Stimulated activated CD8-positive, alpha-beta memory T cell treated with anti-CD3 and anti-CD28 coated beads, Interleukin-7, amount 100 ng/mL, for 48 hours (primary cell): ENCODE results near the gene RIGI.
"Not testable (repeated sequence)": the region's sequence is repeated elsewhere in the genome, so short reads cannot be mapped to it uniquely, and the experiment has no call there.

Experiments
- DNase-seq, 2 donors: peaks; one replicate each; pipeline ENCODE4 v3.0.0-alpha.2; 2020; ENCODE audit warnings: low read depth in 1 of 2; ENCODE audit errors: extremely low read depth in 1 of 2

RIGI gene

GRCh38 chr9:32533336-32533735, 7.3 kb upstream of the RIGI start:
- no peak for DNase-seq

- no peak for DNase-seq
Observed at GRCh38 chr9:32526707-32527048, 682 bp upstream of the RIGI start.

GRCh38 chr9:32525709-32526030, 326 bp downstream of the RIGI start:
- no peak for DNase-seq

GRCh38 chr9:32524892-32525708, 896 bp downstream of the RIGI start:
- no peak for DNase-seq

- not testable (repeated sequence) for DNase-seq
Observed at GRCh38 chr9:32524558-32524891, 1.5 kb downstream of the RIGI start.

GRCh38 chr9:32523910-32524309, 2.1 kb downstream of the RIGI start:
- DNase-seq, result no peak

GRCh38 chr9:32518276-32518675, 7.7 kb downstream of the RIGI start:
- no peak for DNase-seq

GRCh38 chr9:32516241-32516640, 9.8 kb downstream of the RIGI start:
- DNase-seq, result no peak

- DNase-seq, result no peak
Observed at GRCh38 chr9:32508728-32509127, 17.3 kb downstream of the RIGI start.

- no peak for DNase-seq
Observed at GRCh38 chr9:32503008-32503407, 23.0 kb downstream of the RIGI start.

- no peak for DNase-seq
Observed at GRCh38 chr9:32502464-32502863, 23.5 kb downstream of the RIGI start.

- no peak for DNase-seq
Observed at GRCh38 chr9:32501868-32502267, 24.1 kb downstream of the RIGI start.

- no peak for DNase-seq
Observed at GRCh38 chr9:32500768-32501167, 25.2 kb downstream of the RIGI start.

GRCh38 chr9:32497921-32498320, 28.1 kb downstream of the RIGI start:
- no peak for DNase-seq

- DNase-seq, result no peak
Observed at GRCh38 chr9:32490601-32491000, 35.4 kb downstream of the RIGI start.

- DNase-seq, result no peak
Observed at GRCh38 chr9:32487981-32488380, 38.0 kb downstream of the RIGI start.

- DNase-seq, result no peak
Observed at GRCh38 chr9:32486839-32487562, 39.0 kb downstream of the RIGI start.

GRCh38 chr9:32483343-32483742, 42.7 kb downstream of the RIGI start:
- DNase-seq, result no peak
